Tongue (tissue), 2 donors: ENCODE results near the gene PLCXD1. TPM values are rescaled to one million over a fixed set of nuclear protein-coding genes. Genes with fewer than 3 reads are reported as not detected.
"Not testable (repeated sequence)": the region's sequence is repeated elsewhere in the genome, so short reads cannot be mapped to it uniquely, and the experiment has no call there.

Experiments used
- DNase-seq: peaks from one replicate; pipeline ENCODE4 v3.0.0-alpha.2; 2015
- total RNA-seq: library from RNA; depleted of rRNA; stranded (reverse); fragments of >200 nt; gene quantifications from one replicate; pipeline ENCODE4 v1.2.3, GENCODE V29; 2014

The PLCXD1 gene
- total RNA-seq, 1 donor from 2014 or later, result 11.2 TPM

GRCh38 chrX:262381-262909, 18.7 kb upstream of the PLCXD1 start:
- DNase-seq, result no peak

GRCh38 chrX:264006-264405, 17.2 kb upstream of the PLCXD1 start:
- not testable (repeated sequence) for DNase-seq

- DNase-seq, result no peak
These were observed 16.3 kb upstream of the PLCXD1 start for GRCh38 chrX:264634-265455.

- DNase-seq, result no peak
These were observed 15.7 kb upstream of the PLCXD1 start for GRCh38 chrX:265502-265901.

- no peak for DNase-seq
These were observed 13.4 kb upstream of the PLCXD1 start for GRCh38 chrX:267771-268261.

GRCh38 chrX:270848-271367, 10.3 kb upstream of the PLCXD1 start:
- DNase-seq, result no peak

GRCh38 chrX:274904-275475, 6.2 kb upstream of the PLCXD1 start:
- peak; percentile 38 for DNase-seq

GRCh38 chrX:275476-275966, 5.7 kb upstream of the PLCXD1 start:
- DNase-seq, result no peak

- peak; percentile 69 for DNase-seq
These were observed 5.1 kb upstream of the PLCXD1 start for GRCh38 chrX:275967-276580.

- peak; percentile 16 for DNase-seq
These were observed 4.5 kb upstream of the PLCXD1 start for GRCh38 chrX:276581-277201.

- not testable (repeated sequence) for DNase-seq
These were observed 1.2 kb upstream of the PLCXD1 start for GRCh38 chrX:279757-280604.

- not testable (repeated sequence) for DNase-seq
These were observed 459 bp upstream of the PLCXD1 start for GRCh38 chrX:280722-281121.

GRCh38 chrX:282000-282681, 960 bp downstream of the PLCXD1 start:
- DNase-seq, result not testable (repeated sequence)

GRCh38 chrX:283115-283845, 2.1 kb downstream of the PLCXD1 start:
- peak; percentile 96 for DNase-seq

- DNase-seq, result no peak
These were observed 4.0 kb downstream of the PLCXD1 start for GRCh38 chrX:285076-285677.

- no peak for DNase-seq
These were observed 6.5 kb downstream of the PLCXD1 start for GRCh38 chrX:287670-288069.

- no peak for DNase-seq
These were observed 7.4 kb downstream of the PLCXD1 start for GRCh38 chrX:288561-288991.

- DNase-seq, result no peak
These were observed 9.4 kb downstream of the PLCXD1 start for GRCh38 chrX:290476-291166.
